ENCODE results near the gene BIRC7. TPM values are rescaled to one million over a fixed set of nuclear protein-coding genes. Genes with fewer than 3 reads are reported as not detected.

The BIRC7 gene
- total RNA-seq, 1 experiment from 2014 or later, result not detected

- Histone ChIP-seq H3K36me3 (peaks cover 82% of the 10 kb centered on the region), H3K9me3 (no peaks in the 10 kb centered on the region), H3K4me3 (no peak overlapping the region), H3K27me3 (no peaks in the 10 kb centered on the region)
- no peak for DNase-seq
These were observed 43.0 kb downstream of the BIRC7 start for GRCh38 chr20:63278661-63279060.

GRCh38 chr20:63279931-63280330 is 44.2 kb downstream of the BIRC7 start:
- DNase-seq, result no peak
- no peaks in the 10 kb centered on the region for H3K27me3 ChIP-seq
- H3K4me3 ChIP-seq, result no peak overlapping the region
- H3K36me3 ChIP-seq, result peaks cover 73% of the 10 kb centered on the region
- no peaks in the 10 kb centered on the region for H3K9me3 ChIP-seq

- no peak for DNase-seq
- no peaks in the 10 kb centered on the region for H3K9me3 ChIP-seq
- no peak overlapping the region for H3K4me3 ChIP-seq
- H3K36me3 ChIP-seq, result peaks cover 71% of the 10 kb centered on the region
- no peaks in the 10 kb centered on the region for H3K27me3 ChIP-seq
These were observed 44.7 kb downstream of the BIRC7 start for GRCh38 chr20:63280371-63280770.

- Histone ChIP-seq H3K9me3 (no peaks in the 10 kb centered on the region), H3K27me3 (no peaks in the 10 kb centered on the region), H3K36me3 (peaks cover 71% of the 10 kb centered on the region), H3K4me3 (no peak overlapping the region)
- no peak for DNase-seq
These were observed 45.3 kb downstream of the BIRC7 start for GRCh38 chr20:63280929-63281545.

- DNase-seq, result no peak
- H3K9me3 ChIP-seq, result no peaks in the 10 kb centered on the region
- H3K36me3 ChIP-seq, result peaks cover 62% of the 10 kb centered on the region
- H3K27me3 ChIP-seq, result no peaks in the 10 kb centered on the region
- H3K4me3 ChIP-seq, result no peak overlapping the region
These were observed 46.3 kb downstream of the BIRC7 start for GRCh38 chr20:63281742-63282665.

GRCh38 chr20:63282946-63283345 is 47.2 kb downstream of the BIRC7 start:
- peaks cover 53% of the 10 kb centered on the region for H3K36me3 ChIP-seq
- H3K27me3 ChIP-seq, result no peaks in the 10 kb centered on the region
- H3K9me3 ChIP-seq, result no peaks in the 10 kb centered on the region
- H3K4me3 ChIP-seq, result no peak overlapping the region
- no peak for DNase-seq

GRCh38 chr20:63283397-63284082 is 47.8 kb downstream of the BIRC7 start:
- H3K9me3 ChIP-seq, result no peaks in the 10 kb centered on the region
- H3K27me3 ChIP-seq, result no peaks in the 10 kb centered on the region
- H3K4me3 ChIP-seq, result no peak overlapping the region
- no peak for DNase-seq
- peaks cover 47% of the 10 kb centered on the region for H3K36me3 ChIP-seq

- Histone ChIP-seq H3K27me3 (no peaks in the 10 kb centered on the region), H3K4me3 (no peak overlapping the region), H3K36me3 (peaks cover 45% of the 10 kb centered on the region), H3K9me3 (no peaks in the 10 kb centered on the region)
- DNase-seq, result no peak
These were observed 48.4 kb downstream of the BIRC7 start for GRCh38 chr20:63284083-63284440.

- Histone ChIP-seq H3K36me3 (peaks cover 41% of the 10 kb centered on the region), H3K27me3 (no peaks in the 10 kb centered on the region), H3K9me3 (no peaks in the 10 kb centered on the region), H3K4me3 (no peak overlapping the region)
- no peak for DNase-seq
These were observed 48.8 kb downstream of the BIRC7 start for GRCh38 chr20:63284544-63284949.

- no peak overlapping the region for H3K4me3 ChIP-seq
- no peaks in the 10 kb centered on the region for H3K9me3 ChIP-seq
- H3K36me3 ChIP-seq, result peaks cover 36% of the 10 kb centered on the region
- no peak for DNase-seq
- H3K27me3 ChIP-seq, result no peaks in the 10 kb centered on the region
These were observed 49.3 kb downstream of the BIRC7 start for GRCh38 chr20:63284981-63285524.

GRCh38 chr20:63285636-63286615 is 50.2 kb downstream of the BIRC7 start:
- H3K36me3 ChIP-seq, result peaks cover 27% of the 10 kb centered on the region

GRCh38 chr20:63286781-63287696 is 51.3 kb downstream of the BIRC7 start:
- Histone ChIP-seq H3K27me3 (no peaks in the 10 kb centered on the region), H3K4me3 (no peak overlapping the region), H3K36me3 (peaks cover 18% of the 10 kb centered on the region), H3K9me3 (no peaks in the 10 kb centered on the region)
- DNase-seq, result no peak

More at GRCh38 chr20:63285636-63286615, 50.2 kb downstream of the BIRC7 start:
- no peak overlapping the region for H3K4me3 ChIP-seq
- DNase-seq, result no peak
- H3K27me3 ChIP-seq, result no peaks in the 10 kb centered on the region
- no peaks in the 10 kb centered on the region for H3K9me3 ChIP-seq

GRCh38 chr20:63287697-63288580 is 52.2 kb downstream of the BIRC7 start:
- H3K36me3 ChIP-seq, result peaks cover 15% of the 10 kb centered on the region
- no peaks in the 10 kb centered on the region for H3K9me3 ChIP-seq
- DNase-seq, result no peak
- no peak overlapping the region for H3K4me3 ChIP-seq
- H3K27me3 ChIP-seq, result no peaks in the 10 kb centered on the region

GRCh38 chr20:63288581-63289251 is 53.0 kb downstream of the BIRC7 start:
- Histone ChIP-seq H3K27me3 (no peaks in the 10 kb centered on the region), H3K9me3 (no peaks in the 10 kb centered on the region), H3K36me3 (peaks cover 12% of the 10 kb centered on the region), H3K4me3 (no peak overlapping the region)
- no peak for DNase-seq

Data from MG63 (cell line).